ENCODE data around the gene SORCS2.

Gene SORCS2

GRCh38 chr4:7266525-7267292 lies 74.4 kb downstream of the SORCS2 start:
- DNase-seq (ENCODE audit: low read depth, low spot score): peak; percentile 28

- no peak for DNase-seq (ENCODE audit: low read depth, low spot score)
These were observed 75.5 kb downstream of the SORCS2 start for GRCh38 chr4:7267829-7268228.

- no peak for DNase-seq (ENCODE audit: low read depth, low spot score)
These were observed 76.6 kb downstream of the SORCS2 start for GRCh38 chr4:7268941-7269340.

- no peak for DNase-seq (ENCODE audit: low read depth, low spot score)
These were observed 77.8 kb downstream of the SORCS2 start for GRCh38 chr4:7270121-7270520.

- no peak for DNase-seq (ENCODE audit: low read depth, low spot score)
These were observed 80.1 kb downstream of the SORCS2 start for GRCh38 chr4:7272404-7272803.

- DNase-seq (ENCODE audit: low read depth, low spot score): no peak
These were observed 81.5 kb downstream of the SORCS2 start for GRCh38 chr4:7273738-7274297.

- DNase-seq (ENCODE audit: low read depth, low spot score): no peak
These were observed 82.7 kb downstream of the SORCS2 start for GRCh38 chr4:7275067-7275466.

GRCh38 chr4:7275490-7276154 lies 83.3 kb downstream of the SORCS2 start:
- DNase-seq (ENCODE audit: low read depth, low spot score): no peak

GRCh38 chr4:7276515-7276914 lies 84.2 kb downstream of the SORCS2 start:
- no peak for DNase-seq (ENCODE audit: low read depth, low spot score)

GRCh38 chr4:7278071-7278765 lies 85.9 kb downstream of the SORCS2 start:
- DNase-seq (ENCODE audit: low read depth, low spot score): no peak

GRCh38 chr4:7278981-7279380 lies 86.6 kb downstream of the SORCS2 start:
- DNase-seq (ENCODE audit: low read depth, low spot score): no peak

GRCh38 chr4:7279902-7280301 lies 87.6 kb downstream of the SORCS2 start:
- no peak for DNase-seq (ENCODE audit: low read depth, low spot score)

- DNase-seq (ENCODE audit: low read depth, low spot score): no peak
These were observed 88.8 kb downstream of the SORCS2 start for GRCh38 chr4:7280926-7281690.

- no peak for DNase-seq (ENCODE audit: low read depth, low spot score)
These were observed 89.6 kb downstream of the SORCS2 start for GRCh38 chr4:7281691-7282665.

GRCh38 chr4:7282786-7283440 lies 90.6 kb downstream of the SORCS2 start:
- DNase-seq (ENCODE audit: low read depth, low spot score): no peak

- DNase-seq (ENCODE audit: low read depth, low spot score): no peak
These were observed 93.1 kb downstream of the SORCS2 start for GRCh38 chr4:7285244-7286094.

GRCh38 chr4:7286170-7286569 lies 93.8 kb downstream of the SORCS2 start:
- DNase-seq (ENCODE audit: low read depth, low spot score): no peak

- no peak for DNase-seq (ENCODE audit: low read depth, low spot score)
These were observed 94.5 kb downstream of the SORCS2 start for GRCh38 chr4:7286798-7287197.

All from smooth muscle cell of the brain vasculature (primary cell).